GM19351 (cell line): ENCODE results near the gene AKT2.

Experiments used
- ATAC-seq: cut with Tn5 transposase; IDR thresholded peaks from one replicate; pipeline ENCODE4 v1.9.1; 2021; ENCODE audit warnings: mild to moderate bottlenecking, moderate library complexity; ENCODE audit not compliant: unreplicated experiment

The AKT2 gene

GRCh38 chr19:40274585-40275544, 10.3 kb downstream of the AKT2 start:
- ATAC-seq, result no peak

DNA sequence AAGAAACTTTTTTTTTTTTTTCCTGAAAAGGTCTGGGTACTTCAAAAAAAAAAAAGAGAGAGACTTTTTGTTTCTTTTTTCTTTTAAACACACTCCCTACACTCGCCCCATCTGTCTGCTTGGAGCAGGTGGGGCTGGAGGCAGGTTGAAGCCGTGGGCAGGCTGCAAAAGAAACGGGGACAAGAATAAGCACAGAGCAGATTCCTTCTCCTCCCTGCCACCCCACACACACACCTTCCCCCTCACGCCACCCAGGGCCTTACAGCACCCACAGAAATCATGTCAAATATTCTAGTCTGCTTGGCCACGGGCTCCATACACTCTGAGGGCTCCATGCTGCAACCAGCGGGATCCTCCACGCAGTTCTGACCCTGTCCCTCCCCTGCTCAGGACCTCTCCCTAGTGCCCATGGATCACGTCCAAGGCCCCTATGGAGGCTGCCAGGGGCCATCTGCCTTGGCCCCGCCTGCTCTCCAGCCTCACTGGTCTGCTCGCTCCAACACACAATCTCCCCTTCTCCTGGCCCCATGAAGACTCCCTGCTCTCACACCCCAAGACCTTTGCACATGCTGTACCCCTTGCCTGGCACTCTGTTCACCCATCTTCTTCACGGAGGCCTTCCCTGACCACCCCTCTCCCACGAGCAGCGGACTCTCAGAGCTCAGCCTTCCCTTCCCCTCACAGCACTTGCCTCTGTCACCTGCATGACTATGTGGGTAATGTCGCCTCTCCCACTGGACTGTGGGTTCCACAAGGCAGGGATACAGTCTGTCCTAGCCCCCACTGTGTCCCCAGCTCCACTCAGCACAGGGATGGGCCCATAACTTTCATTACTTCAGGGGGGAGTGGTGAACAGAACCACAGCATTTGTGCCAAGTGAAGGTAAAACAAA, 11.4 kb downstream of the AKT2 start:
- no peak for ATAC-seq

DNA sequence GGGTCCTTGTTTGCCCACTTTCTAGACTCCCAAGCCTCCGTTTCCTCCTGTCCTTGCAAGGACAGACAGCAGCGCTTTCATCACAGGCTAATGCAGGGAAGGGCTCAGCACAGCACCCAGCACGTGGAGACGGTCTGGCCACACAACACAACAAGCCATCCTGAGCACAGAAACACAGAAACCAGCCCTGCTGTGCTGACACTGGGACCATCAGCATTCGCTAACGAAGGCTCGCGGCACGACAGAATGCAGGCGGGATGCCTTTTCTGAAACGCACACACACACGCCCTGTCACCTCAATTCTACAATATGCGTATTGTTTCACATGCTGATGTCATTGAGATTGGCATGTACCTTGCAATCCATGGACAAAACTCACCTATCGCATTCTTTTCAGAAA, 12.9 kb downstream of the AKT2 start:
- ATAC-seq, result no peak

DNA sequence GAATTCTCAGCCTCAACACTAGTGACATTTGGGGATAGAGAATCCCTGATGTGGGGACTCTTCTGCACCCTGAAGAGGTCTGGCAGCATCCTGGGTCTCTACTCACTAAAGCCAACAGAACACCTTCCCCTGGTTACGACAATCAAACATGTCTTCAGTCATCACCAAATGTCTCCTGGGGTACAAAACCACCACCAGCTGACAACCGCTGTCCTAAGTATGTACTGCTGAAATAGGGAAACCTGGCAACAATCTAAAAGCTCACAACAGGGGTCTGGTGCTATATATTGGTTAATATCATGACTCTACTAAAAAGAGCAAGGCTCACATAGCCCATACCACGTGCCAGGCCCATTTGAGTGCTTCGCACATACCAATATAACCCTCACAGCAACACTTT, 13.4 kb downstream of the AKT2 start:
- ATAC-seq, result no peak

DNA sequence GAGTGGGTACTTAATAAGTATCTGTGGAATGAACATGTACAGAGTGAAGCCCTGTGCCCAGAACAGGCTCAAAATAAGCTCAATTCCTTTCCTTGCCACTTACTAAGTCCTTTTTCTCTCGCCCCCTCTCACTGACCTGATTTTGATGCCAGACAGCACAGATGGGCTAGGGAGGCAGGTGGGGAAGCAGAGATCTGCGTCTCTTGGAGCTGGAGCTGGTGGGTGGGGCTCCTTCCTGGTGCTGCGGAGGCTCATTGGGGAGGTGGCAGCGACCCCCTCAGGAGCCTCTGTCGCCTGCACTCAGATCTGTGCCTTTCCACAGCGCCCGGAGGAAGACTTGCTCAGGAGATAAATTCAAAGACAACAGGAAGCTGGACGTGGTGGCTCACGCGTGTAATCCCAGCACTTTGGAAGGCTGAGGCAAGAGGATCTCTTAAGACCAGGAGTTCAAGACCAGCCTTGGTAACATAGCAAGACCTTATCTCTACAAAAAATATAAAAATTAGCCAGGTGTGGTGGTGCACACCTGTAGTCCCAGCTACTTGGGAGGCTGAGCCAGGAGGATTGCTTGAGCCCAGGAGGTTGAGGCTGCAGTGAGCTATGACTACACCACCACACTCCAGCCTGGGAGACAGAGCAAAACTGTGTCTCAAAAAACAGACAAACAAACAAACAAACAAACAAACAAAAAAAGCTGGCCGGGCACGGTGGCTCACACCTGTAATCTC, 14.6 kb downstream of the AKT2 start:
- no peak for ATAC-seq

GRCh38 chr19:40269216-40269940, 15.8 kb downstream of the AKT2 start:
- no peak for ATAC-seq

GRCh38 chr19:40267601-40267997, 17.5 kb downstream of the AKT2 start:
- no peak for ATAC-seq

DNA sequence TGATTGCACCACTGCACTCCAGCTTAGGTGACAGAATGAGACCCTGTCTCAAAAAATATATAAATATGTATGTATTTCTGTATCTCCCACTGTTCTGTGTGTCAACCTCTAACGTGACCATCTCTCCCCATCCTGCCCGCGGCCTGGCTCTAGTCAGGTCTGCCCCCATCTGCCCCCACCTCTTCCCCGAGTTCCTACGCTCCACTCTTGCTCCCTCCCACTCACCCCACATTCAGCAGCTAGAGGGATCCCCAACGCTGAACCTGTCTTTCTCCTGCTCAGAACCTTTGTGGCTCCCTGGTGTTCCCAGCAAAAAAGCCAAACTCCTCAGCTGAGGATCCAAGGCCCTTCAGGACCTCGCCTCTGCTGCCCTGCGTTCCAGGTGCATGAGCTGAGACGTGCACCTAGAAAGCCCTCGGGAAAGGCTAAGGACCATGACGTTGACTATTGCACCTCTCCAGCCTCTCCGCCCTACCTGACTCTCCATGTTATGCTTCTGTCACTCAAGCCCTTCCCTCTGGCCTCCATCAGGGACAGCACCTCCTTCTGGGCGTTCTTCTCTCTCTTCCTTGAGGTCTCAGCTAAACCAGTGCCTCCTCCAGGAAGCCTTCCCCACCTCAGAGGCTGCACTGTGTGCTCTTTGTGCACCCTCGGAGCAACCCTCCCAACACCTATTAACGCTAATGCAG, 18.1 kb downstream of the AKT2 start:
- no peak for ATAC-seq

GRCh38 chr19:40266119-40266518, 19.0 kb downstream of the AKT2 start:
- ATAC-seq, result no peak

GRCh38 chr19:40265763-40266099, 19.4 kb downstream of the AKT2 start:
- no peak for ATAC-seq

GRCh38 chr19:40265055-40265762, 19.9 kb downstream of the AKT2 start:
- ATAC-seq, result no peak

- ATAC-seq, result no peak
Measured at GRCh38 chr19:40264314-40265054, 20.7 kb downstream of the AKT2 start.

DNA sequence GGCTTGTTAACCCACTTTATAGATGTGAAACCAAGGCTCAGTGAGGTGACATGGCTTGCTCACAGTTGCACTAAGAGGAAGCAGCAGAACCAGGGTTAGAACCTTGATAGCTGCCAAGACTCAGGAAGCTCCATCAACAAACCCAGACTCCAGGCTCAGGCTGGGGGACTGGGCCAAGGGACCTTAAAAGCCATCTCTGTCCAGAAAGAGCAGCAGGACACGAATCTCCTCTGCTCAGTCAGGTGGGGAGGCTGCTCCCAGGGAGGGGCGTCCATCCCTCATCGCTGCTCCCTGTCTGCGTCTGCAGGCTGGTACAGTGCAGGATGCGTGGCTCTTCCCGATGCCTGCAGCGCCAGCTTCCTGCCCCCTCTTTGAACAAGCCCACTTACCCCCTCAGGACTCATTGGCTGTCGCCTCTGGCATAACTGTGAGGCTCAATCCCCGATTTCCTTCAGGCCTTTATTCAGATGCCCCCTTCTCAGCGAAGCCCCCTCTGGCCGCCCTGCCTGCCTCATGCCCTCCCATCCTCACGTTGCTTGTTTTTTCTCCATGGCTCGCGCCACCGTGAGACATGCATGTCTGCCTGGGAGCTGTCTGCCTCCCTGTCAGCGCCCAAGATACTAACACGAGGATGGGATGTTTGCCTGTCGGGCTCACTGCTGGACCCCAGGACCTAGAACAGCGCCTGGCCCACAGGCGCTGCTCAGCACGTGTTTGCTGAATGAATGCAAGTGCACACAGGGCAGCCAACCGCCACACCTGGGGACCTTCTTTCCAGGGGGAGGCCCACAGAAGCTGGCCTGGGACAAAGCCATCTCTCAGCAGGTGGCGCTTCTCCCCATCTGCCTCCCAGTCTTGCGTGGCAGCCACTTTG, 21.5 kb downstream of the AKT2 start:
- ATAC-seq, result no peak

GRCh38 chr19:40262422-40262821, 22.7 kb downstream of the AKT2 start:
- no peak for ATAC-seq

GRCh38 chr19:40261631-40262030, 23.5 kb downstream of the AKT2 start:
- ATAC-seq, result no peak

GRCh38 chr19:40257096-40257517, 28.0 kb downstream of the AKT2 start:
- ATAC-seq, result no peak

DNA sequence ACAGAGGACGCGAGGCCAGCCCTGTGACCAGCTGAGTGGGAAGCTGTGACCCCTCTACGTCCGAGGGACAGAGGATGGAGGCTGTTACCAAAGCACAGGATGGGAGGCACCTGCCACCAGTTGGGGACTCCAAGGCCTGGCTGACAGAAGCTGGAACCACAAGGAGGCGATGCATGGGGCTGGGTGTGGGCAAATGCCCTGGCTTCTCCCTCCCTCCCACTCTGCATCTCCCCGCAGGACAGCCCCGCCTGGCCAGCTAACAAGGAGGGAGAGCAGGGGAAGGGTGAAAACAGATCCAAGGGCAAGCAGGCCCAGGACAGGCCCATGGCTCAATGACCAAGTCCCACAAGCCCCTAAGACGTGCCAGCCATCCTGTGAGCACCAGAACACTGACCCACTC, 28.6 kb downstream of the AKT2 start:
- ATAC-seq, result no peak
